NCI-H2081 treated with DMSO at 0.1 percent for 48 hours (cell line): ENCODE results near the gene PLCB3.

Experiments used
- DNase-seq: peaks from one replicate; lab custom pipeline; 2025; lab: John Stamatoyannopoulos, UW

Gene PLCB3

DNA sequence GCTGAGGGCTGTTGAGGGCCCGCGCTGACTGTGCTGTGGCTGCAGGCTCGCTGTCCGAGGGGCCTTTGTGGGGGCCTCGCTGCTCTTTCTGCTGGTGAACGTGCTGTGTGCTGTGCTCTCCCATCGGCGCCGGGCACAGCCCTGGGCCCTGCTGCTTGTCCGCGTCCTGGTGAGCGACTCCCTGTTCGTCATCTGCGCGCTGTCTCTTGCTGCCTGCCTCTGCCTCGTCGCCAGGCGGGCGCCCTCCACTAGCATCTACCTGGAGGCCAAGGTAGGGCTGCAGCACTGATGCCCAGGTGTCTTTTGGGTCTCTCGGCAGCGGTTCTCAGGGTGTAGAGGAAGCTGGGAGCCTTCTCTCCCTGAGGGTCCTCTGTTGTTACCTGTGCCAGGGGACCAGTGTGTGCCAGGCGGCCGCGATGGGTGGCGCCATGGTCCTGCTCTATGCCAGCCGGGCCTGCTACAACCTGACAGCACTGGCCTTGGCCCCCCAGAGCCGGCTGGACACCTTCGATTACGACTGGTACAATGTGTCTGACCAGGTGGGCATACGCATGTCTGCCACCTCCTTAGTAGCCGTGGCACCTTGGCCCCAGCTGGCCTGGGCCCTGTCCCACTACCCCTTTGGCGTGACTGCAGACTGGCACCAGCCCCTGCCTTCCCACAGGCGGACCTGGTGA lies 36.5 kb downstream of the PLCB3 start:
- no peak for DNase-seq

DNA sequence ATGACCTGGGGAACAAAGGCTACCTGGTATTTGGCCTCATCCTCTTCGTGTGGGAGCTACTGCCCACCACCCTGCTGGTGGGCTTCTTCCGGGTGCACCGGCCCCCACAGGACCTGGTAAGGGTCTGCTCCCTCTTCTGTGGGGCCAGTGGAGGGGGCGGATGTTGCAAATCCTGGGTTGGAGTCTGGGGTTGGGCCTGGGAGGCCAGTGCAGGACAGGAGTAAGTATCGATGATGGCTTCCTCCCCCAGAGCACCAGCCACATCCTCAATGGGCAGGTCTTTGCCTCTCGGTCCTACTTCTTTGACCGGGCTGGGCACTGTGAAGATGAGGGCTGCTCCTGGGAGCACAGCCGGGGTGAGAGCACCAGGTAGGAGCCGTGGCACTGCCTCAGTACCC lies 37.0 kb downstream of the PLCB3 start:
- DNase-seq: no peak

DNA sequence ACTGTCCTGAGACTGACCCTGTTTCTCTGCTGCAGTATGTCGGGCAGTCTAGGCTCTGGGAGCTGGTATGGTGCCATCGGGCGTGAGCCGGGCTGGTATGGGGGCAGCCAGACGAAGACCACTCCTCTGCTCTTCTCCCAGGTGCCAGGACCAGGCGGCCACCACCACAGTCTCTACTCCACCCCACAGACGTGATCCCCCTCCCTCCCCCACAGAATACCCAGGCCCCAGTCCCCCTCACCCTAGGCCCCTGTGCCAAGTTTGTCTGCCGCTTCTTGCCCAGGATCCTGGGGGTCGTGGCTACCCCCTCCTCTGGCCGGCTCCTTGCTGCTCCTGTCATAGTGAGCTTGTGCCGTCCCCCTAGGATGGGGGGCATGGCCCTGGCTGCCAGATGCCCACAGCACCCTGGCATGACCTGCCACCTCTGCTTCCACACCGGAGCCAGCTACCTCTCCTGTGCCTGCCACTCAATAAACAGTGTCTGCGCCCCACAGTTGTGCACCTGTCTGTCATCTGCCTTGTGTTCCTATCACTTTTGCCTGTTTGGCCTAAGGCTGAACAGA lies 37.8 kb downstream of the PLCB3 start:
- DNase-seq: no peak

DNA sequence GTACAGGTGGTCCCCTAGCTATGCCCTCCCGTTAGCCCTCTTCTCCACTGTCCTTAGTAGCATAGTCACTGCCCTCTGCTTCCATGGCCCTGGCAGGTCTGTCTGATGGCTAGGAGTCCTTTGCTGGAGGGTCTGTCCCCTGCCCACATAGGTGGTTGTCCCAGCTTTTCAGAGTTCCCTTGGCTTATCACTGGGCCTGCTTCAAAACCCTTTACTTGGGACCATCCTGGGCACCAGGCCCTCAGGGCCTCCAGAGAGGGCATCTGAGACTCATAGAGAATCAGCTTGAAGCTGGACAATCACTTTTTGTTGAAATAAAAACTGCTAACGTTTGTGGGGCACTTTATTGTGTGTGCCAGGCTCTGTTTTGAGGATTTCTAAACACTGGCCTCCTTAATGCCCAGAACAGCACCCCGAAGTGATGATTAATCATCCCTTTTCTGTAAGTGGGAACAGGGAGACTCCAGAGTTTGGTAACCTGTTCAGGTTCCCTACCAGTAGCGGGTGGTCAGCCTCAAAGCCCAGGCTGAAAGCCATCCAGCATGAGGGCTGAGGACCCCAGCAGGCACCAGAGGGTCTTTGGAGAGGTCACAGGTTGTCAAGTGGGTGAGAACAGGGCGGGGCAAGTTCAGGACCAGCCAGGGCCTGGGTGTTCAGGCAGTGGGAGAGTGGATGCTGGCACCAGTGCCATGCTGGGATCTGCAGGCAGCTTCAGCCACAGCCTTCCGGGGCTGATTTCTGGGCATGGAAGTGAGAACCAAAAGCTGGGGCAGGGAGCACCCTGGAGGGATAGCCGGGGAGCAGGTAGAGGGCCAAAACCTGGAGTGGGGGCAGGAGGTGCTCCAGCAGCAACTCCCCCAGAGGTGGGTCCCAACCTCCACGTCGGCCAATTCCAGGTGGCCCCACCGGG lies 39.3 kb downstream of the PLCB3 start:
- DNase-seq: no peak

DNA sequence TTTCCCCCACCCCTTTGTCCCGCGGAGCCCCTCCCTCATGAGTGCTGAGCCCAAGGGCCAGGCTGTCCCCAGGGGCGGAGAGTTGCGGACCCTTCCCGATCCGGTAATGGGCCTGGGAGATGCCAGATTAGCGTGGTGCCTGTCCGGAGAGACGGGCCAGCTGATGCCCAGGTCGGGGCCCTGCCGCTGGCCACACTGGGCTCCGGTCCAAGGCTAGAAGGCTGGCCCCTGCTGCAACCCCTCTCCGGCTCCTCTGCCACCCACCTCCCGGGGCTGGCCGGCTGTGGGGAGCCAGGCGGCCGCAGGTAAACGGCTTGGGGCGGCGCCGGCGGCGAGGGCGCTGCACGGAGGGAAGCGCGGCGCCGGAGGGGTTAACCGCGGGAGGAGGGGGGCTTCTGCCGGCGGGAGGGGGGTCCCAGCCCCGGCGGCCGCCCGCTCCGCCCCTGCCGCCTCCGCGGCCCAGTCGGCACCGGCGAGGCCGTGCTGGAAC lies 40.0 kb downstream of the PLCB3 start, which contains the start of gene KCNK4:
Gene KCNK4 (plus strand): TSS at position 41 of the 490 bp plus-strand sequence. CDS start 1,717 bp downstream, outside the sequence.
- no peak for DNase-seq

DNA sequence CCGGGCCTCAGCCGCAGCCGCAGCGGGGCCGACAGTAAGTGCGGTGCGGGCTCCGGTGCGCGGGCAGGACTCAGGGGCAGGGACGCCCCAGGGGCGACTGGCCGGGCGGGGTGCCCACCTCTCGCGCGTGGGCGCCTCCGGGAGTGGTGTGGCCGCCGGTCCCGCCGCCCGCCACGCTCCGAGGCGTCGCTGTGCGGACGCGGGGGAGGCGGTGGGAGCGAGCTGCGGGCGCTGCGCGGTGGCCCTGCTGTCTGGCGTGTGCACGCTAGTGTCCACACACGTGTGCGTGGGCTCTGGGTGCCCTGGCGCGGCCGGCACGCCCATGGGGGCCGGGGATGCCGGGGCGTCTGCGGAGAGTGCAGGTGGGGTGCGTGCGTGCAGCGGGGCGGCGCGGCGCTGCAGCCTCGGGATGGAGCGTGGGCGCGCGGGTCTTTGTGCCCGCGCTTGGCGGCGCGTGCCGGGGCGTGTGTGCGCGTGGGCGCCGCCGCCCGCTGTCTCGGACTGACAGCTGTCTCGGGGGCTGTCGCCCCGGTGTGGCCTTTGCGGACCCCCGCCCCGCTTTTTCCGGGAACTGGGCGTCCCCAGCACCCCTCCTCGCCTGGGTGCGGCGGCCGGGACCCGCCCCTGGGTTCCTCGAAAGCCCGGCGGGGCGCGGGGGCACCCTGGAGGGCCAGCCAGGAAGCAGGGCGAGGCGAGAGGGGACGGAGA lies 40.6 kb downstream of the PLCB3 start:
- DNase-seq: no peak

DNA sequence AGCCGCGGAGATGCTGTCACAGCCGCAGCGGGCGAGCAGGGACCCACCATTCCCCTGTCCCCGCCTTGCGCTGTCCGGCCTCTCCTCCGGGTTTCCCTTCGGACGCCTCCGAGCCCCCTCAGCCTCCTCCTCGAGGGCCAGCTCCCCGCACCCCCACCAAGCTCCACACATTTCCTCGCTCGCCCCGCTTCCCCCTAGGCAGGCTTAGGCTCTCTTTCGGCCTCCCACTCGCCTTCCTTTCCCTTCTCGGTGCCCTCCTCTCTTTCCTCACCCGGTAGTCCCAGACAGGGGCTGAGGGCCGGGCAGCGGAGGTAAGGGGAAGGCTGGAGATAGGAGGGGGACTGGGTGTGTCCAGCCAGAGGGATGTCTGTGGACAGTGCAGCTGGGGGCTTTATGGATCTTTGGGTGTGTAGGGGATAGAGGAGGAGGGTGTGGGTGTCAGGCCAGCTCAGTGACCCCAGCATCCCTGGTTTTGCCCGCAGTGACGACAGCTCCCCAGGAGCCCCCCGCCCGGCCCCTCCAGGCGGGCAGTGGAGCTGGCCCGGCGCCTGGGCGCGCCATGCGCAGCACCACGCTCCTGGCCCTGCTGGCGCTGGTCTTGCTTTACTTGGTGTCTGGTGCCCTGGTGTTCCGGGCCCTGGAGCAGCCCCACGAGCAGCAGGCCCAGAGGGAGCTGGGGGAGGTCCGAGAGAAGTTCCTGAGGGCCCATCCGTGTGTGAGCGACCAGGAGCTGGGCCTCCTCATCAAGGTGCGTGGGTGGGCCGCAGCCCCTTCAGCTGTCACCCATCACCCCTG lies 41.3 kb downstream of the PLCB3 start:
- no peak for DNase-seq

DNA sequence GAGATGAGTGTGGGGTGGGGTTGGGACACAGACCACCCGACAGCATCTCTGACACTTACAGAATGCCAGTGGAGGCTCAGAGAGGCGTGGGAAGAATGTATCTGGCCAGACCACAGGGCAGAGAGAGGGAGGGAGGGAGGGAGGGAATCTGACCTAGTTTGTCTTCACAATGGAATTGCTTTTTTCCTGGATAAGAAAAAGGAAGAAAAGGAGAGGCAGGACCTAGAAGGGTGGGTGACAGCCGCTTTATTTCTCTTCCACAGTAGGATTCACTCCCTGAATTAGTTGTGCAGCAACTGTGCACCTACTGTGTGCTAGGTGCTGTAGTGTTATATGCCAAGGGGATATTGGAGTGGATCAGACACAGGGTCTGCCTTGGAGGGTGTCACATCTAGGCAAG lies 43.4 kb downstream of the PLCB3 start:
- DNase-seq: no peak

DNA sequence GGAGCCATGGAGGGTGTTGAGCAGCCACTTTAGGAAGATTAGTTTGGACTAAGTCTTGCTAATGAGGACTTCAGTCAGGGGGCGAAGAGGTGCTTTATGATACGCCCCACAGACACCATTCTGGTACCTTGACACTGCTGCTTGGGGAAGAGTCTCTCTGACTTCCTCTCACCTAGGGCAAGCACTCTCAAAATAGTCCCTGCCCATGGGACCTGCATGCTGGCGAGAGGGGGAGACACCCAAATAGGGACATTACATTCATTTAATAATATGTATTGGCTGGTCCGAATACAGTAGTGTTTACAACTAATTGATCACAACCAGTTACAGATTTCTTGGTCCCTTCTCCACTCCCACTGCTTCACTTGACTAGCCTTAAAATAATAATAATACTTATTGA lies 44.4 kb downstream of the PLCB3 start:
- no peak for DNase-seq

DNA sequence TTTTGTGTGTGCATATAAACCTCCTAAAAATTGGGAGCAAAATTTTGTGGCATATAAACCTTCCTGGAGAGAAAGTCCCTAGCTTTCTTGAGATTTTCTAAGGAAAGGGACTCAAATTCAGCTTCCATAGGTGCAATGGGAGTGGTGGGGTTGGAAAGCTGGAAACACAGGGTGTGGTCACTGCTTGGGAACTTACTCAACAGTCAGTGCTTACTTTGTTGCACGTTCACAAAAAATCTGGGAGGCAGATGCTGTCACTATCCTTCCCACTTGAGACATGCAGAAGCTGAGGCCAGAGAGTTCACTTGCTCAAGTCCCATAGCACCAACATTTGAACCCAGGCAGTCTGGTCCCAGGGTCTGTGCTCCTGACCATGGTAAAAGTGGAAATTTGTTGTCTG lies 44.9 kb downstream of the PLCB3 start:
- no peak for DNase-seq

DNA sequence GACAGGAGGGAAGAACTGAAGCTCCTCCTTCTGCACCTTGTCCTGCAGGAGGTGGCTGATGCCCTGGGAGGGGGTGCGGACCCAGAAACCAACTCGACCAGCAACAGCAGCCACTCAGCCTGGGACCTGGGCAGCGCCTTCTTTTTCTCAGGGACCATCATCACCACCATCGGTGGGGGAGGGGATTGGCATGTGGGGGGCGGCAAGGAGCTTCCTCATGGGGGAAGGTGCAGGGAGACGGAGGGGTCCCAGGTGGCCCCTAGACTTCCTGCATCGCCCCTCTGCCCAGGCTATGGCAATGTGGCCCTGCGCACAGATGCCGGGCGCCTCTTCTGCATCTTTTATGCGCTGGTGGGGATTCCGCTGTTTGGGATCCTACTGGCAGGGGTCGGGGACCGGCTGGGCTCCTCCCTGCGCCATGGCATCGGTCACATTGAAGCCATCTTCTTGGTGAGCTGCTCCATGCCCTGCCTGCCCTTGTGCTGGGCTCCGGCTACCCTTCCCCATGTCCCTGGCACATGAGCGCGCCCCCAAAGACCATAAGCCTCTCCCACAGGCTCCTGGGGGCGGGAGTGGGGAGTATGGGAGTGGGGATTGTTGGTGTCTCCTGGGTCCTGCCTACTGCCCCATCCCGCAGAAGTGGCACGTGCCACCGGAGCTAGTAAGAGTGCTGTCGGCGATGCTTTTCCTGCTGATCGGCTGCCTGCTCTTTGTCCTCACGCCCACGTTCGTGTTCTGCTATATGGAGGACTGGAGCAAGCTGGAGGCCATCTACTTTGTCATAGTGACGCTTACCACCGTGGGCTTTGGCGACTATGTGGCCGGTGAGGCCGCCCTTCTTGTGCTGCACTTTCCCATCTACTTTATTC lies 45.7 kb downstream of the PLCB3 start:
- DNase-seq: no peak

DNA sequence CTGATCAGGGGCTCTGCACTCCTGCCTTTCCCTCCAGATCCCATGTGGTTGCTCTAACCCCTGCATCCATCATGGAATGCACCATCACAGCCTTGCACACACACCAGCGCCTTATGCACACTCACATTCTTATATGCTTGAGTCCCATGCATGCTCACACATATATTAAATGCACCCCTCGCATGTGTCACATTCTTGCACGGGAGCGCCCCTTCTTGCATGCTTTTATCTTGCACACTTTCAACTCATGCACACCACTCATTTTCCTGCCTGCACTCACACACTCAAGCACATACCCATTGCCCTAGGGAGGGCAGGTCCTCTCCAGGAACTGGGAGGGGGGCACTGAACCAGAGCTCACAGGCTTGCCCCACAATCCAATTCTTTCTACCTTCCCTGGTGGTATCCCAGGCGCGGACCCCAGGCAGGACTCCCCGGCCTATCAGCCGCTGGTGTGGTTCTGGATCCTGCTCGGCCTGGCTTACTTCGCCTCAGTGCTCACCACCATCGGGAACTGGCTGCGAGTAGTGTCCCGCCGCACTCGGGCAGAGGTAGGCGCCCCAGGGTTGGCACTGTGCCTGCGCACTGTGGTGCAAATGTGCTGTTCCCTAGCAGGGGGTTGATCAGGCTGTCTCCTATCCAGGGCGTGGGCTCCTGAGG lies 46.5 kb downstream of the PLCB3 start:
- DNase-seq: no peak

DNA sequence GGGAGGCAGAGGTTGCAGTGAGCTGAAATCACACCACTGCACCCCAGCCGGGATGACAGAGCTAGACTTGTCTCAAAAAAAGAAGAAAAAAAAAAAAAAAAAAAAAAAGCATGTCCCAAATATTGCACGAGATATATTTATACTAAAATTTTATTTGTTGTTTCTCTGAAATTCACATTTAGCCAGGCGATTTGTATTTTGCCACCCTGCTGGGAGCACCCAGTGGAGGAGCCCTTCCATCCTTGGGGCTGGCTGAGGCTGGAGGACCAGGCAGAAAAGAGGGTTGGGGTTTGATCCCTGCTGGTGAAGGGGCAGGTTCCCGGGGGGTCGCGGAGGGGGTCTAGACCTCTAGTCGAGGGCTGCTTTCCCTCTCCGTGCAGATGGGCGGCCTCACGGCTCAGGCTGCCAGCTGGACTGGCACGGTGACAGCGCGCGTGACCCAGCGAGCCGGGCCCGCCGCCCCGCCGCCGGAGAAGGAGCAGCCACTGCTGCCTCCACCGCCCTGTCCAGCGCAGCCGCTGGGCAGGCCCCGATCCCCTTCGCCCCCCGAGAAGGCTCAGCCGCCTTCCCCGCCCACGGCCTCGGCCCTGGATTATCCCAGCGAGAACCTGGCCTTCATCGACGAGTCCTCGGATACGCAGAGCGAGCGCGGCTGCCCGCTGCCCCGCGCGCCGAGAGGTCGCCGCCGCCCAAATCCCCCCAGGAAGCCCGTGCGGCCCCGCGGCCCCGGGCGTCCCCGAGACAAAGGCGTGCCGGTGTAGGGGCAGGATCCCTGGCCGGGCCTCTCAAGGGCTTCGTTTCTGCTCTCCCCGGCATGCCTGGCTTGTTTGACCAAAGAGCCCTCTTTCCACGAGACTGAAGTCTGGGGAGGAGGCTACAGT lies 47.9 kb downstream of the PLCB3 start:
- no peak for DNase-seq

DNA sequence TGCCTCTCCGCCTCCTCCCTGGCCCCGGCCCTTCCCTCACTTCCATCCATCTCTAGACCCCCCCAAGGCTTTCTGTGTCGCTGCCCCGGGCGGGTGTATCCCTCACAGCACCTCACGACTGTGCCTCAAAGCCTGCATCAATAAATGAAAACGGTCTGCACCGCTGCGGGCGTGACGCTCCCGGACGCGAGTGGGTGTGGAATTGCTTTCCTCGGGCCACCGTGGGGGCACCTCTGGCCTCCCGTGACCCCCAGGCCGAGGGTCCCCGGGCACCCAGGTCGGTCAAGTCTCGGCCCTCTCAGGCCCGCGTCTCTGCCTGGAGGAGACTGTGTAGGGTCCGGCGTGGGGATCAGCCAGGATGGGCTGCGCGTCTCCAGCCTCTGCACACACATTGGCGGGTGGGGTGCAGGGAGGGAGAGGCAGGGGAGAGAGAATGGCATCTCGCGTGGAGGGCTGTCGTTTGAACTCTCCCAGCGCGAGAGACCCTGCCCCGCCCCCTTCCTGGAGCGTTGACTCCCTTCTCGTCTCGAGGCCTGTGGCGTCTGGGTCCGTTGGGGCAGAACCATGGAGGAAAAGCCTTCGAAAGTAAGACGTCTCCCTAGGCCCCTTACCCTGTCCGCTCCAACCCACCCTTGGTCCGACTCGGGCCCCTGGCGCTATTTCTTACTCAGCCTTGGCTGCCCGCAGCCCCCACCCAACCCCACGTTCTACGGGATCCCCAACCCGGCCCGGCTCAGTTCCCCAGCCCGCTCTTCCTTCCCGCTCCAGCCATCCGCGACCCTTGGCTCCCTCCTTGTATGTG lies 48.7 kb downstream of the PLCB3 start, which contains the start of gene CATSPERZ:
Gene CATSPERZ (plus strand): TSS at position 512 of the 802 bp plus-strand sequence. CDS start 53 bp downstream, at position 565.
- DNase-seq: no peak

DNA sequence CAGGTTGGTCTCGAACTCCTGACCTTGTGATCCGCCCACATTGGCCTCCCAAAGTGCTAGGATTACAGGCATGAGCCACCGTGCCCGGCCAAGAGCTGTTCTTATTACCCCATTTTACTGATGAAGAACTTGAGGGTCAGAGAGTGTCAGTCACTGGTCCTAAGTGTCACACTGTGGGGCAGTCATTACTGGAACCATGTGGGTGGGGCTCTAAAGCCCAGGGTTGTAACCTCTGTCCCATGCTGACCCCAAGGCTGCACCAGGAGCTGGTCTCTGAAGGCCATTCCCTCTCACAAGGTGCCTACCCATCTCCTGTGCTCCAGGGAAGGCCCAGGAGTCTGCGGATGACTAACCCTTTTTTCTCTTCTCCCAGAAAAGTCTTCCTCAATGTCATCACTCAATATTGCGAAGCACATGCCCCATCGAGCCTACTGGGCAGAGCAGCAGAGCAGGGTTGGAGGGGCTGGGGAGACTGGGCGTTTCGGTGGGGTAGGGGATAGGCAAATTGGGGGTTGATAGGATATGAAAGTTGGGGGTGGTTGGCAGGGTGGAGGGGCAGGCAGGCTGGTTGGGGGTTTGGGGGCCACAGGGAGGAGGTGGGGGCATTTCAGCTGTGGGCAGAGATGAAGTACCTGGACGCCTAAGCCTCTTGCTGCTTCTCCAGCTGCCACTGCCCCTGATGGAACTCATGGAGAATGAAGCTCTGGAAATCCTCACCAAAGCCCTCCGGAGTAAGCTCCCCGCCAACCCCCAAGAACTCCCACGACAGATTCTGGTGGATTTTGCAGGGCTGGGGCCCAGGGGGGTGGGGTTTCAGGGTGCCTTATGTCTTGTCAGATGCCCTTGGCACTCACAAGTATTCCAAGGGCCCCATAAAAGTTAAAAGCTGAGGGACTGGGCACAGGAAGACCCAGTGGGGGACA lies 52.0 kb downstream of the PLCB3 start:
- no peak for DNase-seq

DNA sequence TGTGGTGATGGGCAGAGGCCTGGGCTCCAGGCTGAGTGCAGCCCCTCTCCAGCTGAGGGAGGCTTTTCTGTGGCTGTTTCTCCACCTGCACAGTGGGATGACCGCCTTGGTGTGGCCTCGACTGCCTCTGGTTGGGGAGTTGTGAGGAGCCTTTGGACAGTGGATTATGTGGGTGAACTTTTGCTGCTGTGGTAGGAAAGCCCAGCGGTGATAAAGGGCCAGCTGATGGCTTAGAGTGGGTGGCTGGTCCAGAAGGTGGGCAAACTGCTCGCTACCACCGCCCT lies 52.6 kb downstream of the PLCB3 start:
- no peak for DNase-seq
